Activated CD4-positive, alpha-beta T cell treated with anti-CD3 and anti-CD28 coated beads, Interleukin-10, Interleukin-2, amounts not matched to agents 100 ng/mL and 50 ng/mL, durations not matched to agents 16 hours and 8 hours (primary cell): ENCODE data around the gene UGT1A3.

ENCODE experiments used
- DNase-seq: peaks from one replicate; pipeline ENCODE4 v3.0.0-alpha.2; 2020

Gene UGT1A3

DNA sequence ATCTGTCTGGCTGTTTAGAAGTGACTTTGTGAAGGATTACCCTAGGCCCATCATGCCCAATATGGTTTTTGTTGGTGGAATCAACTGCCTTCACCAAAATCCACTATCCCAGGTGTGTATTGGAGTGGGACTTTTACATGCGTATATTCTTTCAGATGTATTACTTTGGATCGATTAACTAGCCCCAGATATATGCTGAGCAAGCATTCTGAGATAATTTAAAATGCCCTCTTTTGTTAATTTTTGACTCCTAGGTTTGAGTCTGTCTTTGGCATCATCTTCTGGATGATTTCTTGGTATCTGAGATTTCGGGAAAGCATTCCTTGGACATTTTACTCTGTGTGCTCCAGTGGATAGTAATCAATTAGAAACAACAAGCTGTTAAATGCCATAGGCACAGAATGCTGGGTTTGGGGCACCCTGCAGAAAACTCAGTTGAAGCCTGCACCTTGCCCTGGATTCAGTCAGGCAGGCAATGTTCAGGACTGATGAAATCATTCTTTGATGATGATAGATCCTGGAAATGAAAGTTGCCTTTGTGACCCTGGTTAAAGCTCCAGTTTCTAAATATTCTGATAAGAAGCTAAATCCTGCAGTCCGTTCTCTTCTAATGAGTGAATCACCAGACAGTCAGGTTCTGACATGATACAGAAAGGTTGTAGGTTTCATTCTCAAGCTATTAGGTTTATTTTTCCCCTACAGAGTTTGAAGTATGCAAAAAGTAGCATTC, 32.4 kb downstream of the UGT1A3 start:
- no peak for DNase-seq

DNA sequence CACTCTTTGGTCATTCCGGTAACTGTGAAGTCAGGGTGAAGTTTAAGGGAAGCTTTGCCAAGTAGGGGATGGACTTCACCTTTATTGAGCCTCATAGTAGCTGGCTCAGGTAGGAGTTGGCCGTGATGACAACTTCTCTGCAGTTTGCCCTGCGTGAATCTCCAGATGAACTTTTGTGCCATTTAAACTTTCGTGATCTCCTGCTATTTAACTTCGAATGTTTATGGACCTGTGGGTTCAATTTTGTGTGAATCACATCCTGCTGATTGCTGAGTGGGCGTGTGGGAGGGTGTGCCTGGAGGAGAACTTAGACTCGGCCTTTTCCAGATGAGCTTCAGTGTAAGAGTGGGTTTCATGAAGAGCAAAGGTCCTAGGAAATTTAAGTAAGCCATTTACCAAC, 35.4 kb downstream of the UGT1A3 start:
- DNase-seq, result no peak

DNA sequence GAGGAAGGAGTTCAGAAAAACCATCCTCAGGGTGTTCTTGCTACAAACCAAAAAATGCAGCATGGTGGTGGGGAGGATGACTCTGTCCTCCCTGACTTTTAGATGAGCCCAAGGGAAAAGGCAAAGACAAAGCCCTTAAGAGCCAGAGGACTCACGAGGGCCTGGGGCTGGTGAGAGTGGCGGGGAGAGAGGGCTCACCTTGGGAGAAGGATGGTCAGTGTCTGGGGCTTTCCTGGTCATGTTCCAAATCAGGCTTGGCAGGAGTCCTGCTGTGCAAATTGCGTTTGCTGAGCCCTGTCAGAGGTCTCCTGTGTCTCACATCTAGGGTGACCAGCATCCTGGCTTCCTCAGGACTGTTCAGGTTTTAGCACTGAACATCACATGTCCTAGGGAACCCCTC, 35.9 kb downstream of the UGT1A3 start:
- DNase-seq, result no peak

DNA sequence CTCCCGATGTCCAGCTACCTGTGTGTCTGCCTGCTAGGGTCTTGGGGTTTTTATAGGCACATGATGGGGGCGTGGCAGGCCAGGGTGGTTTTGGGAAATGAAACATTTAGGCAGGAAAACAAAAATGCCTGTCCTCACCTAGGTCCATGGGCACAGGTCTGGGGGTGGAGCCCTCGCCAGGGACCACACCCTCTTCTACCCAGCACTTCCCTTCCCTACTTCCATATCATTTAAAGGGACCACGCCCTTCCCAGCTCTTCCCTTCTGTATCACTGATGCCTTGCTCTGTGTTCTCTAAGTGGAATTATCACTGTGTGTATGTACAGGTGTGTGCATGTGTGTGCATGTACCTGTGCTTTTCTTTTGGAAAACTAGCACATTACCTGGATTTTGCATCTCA, 37.6 kb downstream of the UGT1A3 start:
- no peak for DNase-seq

DNA sequence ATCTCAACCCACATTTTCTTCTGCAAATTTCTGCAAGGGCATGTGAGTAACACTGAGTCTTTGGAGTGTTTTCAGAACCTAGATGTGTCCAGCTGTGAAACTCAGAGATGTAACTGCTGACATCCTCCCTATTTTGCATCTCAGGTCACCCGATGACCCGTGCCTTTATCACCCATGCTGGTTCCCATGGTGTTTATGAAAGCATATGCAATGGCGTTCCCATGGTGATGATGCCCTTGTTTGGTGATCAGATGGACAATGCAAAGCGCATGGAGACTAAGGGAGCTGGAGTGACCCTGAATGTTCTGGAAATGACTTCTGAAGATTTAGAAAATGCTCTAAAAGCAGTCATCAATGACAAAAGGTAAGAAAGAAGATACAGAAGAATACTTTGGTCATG, 39.2 kb downstream of the UGT1A3 start:
- DNase-seq, result no peak

DNA sequence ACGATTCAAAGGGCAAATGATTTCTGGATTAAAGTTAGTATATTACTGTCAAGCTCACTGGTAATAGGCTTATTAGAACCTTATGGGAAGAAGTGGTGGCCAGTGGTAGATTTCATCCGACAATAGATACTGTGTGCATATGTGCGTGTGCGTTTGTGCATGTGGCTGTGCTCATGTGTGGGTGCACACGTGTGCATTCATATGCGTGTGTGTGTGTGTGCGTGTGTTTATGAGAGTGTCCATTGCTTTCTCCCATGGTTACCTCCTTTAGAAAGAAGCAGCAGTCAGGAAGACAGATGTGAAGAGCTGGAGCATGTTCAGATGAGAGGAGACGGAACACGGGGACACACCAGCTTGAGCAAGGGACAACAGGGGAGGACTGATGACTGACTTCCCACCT, 40.4 kb downstream of the UGT1A3 start:
- no peak for DNase-seq

DNA sequence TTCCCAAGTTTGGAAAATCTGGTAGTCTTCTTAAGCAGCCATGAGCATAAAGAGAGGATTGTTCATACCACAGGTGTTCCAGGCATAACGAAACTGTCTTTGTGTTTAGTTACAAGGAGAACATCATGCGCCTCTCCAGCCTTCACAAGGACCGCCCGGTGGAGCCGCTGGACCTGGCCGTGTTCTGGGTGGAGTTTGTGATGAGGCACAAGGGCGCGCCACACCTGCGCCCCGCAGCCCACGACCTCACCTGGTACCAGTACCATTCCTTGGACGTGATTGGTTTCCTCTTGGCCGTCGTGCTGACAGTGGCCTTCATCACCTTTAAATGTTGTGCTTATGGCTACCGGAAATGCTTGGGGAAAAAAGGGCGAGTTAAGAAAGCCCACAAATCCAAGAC, 43.3 kb downstream of the UGT1A3 start:
- no peak for DNase-seq

DNA sequence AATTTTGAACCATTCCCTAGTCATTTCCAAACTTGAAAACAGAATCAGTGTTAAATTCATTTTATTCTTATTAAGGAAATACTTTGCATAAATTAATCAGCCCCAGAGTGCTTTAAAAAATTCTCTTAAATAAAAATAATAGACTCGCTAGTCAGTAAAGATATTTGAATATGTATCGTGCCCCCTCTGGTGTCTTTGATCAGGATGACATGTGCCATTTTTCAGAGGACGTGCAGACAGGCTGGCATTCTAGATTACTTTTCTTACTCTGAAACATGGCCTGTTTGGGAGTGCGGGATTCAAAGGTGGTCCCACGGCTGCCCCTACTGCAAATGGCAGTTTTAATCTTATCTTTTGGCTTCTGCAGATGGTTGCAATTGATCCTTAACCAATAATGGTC, 43.7 kb downstream of the UGT1A3 start:
- no peak for DNase-seq

DNA sequence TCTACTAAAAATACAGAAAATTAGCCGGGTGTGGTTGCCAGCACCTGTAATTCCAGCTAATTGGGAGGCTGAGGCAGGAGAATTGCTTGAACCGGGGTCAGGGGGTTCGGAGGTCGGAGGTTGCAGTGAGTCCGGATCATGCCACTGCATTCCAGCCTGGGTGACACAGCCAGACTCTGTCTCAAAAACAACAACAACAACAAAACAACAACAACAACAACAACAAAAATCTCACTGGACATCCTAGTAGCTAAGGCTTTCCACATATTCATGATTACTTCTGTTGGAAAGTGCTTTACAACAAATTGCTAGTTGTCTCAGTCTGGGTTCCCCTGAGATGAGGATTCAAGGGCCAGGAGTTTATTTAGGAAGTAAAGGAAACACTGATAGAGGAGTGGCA, 45.0 kb downstream of the UGT1A3 start:
- DNase-seq, result no peak

DNA sequence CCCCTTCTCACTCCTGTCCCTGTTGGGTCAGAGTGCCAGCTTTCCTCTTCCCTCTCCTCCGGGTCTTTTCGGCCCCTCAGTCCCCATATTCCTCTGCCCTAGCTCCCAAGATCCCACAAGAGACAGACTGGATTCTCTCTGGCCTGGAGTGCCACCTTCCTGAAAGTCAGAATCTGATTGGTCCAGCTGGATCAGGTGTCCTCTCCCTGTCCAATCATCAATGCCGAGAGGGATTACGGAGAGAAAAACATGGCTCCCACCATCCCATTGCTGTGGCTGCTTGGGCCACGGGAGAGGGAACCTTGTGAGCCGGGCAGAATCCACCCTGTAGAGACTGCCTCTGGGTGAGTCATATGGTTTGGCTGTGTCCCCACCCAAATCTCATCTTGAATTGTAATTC, 46.6 kb downstream of the UGT1A3 start:
- DNase-seq, result no peak

DNA sequence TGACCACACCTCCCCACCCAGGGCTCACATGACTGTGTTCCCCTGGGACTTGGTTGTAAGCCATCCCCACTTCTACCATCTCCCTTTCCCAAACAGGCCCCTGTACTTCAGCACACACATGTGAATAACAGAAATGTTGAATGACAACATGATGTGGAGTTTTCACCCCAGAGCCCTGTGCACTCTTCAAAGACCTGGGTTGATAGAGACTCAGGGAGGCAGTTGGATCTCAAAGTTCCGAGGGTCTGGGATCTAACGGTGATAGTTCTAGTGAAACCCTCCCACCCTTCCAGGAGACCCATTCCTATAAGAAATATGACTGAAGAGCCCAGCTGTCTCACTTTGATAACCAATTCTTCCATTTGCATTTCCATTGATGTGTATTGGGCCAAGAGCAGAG, 49.2 kb downstream of the UGT1A3 start, which contains the start of gene MROH2A:
MROH2A (plus strand) TSS at position 301 of the 400 bp plus-strand sequence. CDS start 1,029 bp downstream, outside the sequence.
- DNase-seq, result no peak

DNA sequence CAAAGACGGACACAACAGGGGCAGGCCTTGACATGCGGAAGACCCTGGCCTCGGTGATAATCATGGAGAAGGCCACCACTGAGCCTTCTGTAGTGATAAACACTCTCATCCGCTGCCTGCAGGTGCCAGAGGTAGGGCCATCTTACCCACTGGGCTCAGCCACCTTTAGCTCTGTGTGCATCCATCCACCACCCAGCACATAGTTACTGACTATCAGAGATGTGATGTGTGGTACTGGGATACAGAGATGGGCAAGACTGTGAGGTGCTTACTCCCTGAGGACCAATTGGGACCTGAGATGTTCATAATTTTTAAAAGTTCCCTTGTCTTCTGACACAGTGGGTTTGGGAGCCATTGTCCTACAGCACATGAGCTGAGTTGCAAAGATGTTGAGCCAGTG, 50.9 kb downstream of the UGT1A3 start:
- DNase-seq, result no peak

DNA sequence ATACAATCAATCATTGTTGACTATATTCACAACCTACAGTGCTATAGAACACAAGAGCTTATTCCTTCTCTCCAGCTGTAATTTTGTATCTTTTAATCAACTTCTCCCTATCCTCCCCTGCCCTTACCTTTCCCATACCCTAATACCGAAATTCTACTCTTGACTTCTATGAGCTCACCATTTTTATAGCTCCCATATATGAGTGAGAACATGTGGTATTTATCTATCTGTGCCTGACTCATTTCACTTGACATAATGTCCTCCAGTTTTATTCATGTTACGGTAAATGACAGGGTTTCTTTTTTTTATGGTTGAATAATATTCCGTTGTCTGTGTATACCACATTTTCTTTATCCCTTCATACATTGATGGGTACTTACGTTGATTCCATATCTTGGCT, 51.9 kb downstream of the UGT1A3 start:
- no peak for DNase-seq

DNA sequence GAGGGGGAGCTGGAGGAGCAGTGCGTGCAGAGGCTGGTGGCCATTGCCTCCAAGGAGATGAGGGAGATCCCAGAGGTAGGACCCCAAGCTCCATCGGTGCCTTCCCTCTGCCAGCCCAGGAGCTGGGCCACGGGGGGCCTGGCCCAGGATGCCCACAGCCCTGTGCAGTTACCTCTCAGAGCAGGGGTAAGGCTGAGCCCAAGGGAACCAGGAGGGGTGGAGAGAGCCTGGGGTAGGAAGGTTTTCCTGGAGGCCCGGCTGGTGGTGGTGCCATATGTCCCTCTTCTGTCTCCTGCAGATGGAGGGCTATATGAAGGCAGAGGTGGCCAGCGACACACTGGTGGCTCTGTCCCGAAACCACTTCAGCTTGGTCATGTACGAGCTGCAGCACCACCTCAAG, 60.7 kb downstream of the UGT1A3 start:
- DNase-seq, result no peak

DNA sequence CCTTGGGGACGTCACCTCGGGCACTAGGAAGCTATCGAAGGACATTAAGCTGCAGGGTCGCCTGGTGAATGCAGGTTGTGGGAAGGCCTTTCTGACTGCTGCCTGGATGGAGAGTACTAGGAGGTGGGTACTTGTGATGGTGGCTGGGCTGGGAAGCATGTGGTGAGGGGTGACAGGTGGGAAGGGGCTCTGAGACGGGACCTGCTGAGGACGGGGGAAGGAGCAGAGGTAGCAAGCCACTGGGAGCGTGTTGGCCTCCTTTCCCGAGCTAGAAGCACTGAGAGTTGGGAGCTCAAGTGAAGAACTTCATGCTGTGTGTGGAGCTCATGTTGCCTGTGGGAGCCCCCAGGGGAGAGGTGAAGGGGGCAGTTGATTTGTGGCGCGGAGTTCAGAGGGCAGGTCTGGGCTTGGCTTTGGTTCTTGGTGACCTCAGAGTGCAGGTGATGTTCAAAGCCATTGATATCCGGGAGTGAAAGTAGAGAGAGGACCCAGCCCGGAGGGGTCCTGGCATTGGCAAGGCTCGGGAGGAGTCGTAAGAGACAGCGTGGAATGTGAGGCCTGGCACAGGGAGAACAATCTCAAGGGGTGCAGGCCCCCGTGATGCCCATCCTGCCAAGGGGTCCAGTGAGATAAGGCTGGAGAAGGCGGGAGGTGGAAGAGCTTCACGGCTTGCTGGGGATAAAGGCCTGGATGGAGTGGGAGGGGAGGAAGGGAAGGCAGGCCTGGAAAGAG, 62.5 kb downstream of the UGT1A3 start:
- DNase-seq, result no peak

DNA sequence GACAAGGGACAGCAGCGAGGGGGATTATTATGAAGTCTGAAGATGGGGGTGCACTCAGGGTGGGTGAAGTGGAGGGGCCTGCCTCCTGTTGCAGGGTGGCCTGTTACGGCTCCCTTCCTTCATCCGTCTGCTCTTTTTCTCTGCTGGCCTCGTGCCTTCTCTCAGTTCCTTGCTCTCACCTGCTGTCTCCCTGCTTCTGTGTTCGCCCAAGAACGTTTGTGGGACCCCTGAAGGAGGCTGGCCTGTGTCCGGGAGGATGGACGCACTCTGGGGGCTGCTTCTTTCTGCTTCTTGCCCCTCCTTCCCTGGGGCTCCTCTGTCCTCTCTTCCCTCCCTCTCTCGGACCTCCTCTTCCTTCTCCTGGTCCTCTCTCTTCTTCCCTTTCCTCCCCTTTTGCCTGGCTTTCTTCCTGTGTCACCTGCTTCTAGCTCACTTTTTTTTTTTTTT, 63.1 kb downstream of the UGT1A3 start:
- DNase-seq, result no peak

DNA sequence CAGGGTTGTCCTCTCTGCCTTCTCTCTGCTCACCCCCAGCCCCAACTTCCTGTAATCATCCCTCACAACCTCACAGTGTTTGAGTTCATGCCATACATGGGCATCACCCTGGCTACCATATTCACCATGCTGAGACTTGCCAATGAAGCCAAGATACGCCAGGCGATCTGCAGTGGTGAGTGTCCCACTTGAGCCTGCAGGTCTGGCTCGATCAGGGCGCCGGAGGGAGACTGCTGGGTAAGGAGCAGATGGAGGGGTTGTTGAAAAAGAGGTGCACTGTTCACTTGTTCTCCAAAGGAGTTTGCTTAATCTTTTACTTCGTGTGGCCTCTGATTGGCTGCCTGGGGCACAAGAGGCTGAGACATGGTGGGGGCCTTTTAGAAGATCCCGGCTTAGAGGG, 63.9 kb downstream of the UGT1A3 start:
- DNase-seq, result no peak

DNA sequence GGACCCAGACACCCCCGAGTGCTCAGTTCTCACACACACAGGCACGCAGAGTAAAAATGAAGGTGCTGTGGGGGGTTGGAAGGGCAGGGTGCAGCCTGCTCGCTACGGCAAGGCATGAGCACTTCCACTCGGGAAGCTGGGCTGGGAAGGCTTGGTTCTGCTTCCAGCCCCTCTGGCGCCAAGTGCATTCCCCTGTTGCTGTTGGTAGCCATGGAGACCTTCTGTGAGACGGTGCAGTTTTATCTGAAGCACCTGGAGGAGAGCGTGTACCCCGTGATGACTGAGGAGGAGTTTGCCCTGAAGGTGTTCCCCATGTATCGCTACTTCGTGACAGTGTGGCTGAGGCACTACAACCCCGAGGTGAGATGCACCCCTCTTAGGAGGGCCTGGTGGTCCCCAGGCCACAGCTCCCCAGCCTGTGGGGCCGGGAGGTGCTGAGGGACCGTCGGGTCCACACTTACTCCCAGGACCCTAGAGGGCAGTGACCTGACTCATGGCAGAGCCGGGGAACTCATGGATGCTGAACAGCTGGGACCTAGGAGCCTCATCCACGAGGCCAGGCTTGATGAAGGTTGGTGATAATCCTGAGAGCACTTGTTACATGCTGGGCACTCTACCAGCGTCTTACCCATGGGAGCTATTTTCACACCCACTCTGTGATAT, 64.8 kb downstream of the UGT1A3 start:
- DNase-seq, result no peak

DNA sequence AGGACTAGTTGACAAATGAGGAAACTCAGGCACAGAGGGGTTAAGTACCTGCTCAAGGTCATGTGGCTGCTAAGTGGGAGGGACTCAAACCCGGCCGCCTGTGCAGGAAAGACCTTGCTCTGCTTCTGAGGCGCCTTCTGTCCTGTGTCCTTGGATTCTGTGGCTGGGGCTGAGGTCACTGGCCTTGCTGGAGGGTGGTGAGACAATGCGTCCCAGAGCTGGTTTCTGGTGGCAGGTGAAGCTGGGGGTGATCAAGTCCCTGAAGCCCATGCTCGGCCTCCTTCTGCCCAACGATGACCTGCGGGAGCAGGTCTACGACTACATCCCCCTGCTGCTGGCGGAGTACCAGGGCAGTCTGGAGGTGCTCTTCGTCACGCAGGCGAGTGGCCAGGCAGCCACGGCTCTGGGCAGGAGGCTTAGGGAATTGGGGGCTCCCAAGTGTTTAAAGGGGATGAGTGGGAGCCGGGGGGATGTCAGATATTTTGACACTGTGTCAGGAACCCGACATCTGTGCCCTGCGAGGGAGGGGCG, 65.4 kb downstream of the UGT1A3 start:
- DNase-seq, result no peak

DNA sequence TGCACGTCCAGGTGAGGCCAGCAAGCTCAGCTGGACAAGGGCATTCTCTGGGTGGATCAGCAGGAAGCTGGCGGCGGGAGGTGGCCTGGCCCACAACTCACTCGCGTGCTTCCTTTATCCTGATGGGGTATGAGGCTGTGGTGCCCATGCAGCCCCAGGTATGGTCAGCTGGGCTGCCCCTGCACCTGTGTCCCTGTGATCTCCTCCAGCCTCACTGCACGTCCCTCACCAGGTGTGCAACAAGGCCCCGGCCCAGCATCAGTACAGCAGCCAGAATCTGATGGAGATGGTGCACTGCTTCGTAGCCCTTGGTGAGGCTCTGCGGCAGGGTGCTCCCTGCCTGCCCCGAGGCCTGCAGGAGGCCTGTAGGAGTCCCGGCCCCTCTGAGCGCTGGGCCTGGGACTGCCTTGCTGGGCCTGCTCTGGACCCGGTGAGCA, 66.9 kb downstream of the UGT1A3 start:
- DNase-seq, result no peak

DNA sequence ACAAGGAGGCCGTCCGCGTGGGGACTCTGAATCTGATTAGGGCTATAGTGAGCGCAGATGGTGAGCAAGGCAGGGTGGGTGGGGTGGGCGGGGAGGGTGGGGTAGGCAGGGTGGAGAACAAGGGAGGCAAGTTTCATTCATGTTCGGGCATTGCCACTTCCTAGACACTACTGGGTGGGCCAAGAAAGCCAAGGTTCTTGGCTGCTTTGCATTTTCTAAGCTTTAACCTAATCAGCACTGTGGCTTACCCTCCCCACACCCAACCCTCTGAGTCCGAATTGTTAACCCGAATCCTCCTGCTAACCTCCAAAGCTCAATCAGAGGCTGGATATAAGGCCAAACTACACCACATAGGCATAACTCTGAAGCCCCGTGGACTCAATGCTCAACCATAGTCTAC, 67.4 kb downstream of the UGT1A3 start:
- no peak for DNase-seq

DNA sequence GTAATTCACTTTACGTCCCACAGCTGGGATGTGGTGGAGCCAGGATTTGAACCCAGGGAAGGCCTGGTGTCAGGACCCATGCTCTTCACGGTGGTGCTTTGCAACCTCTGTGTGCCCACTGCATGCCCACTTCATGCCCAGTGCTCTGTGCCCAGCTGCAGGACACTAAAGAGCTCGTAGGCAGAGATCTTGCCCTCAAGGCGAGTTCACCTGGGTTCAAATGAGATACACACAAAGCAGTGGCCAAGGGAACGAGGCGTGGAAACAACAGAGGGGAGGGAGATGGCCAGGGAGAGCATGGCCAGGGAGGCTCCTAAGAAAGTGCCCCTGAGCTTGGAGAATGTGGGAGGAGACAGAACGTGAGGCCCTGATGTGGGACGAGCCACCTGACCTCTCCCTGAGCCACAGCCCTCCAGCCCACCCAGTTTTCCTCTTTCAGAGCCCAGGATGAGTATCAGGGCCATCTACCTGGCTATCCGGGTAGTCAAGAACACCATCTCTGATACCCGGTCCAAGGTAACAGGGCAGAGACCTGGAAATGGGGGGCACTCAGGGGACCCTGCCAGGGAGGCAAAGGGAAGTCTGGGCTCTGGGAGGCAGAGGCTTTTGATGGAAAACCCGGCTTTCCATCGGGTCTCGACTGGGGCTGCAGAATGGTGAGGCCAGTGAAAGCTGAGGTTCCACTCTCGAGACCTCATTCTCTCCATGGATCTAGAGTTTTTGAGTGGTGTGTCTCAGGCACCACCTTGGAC, 69.7 kb downstream of the UGT1A3 start:
- DNase-seq, result no peak

DNA sequence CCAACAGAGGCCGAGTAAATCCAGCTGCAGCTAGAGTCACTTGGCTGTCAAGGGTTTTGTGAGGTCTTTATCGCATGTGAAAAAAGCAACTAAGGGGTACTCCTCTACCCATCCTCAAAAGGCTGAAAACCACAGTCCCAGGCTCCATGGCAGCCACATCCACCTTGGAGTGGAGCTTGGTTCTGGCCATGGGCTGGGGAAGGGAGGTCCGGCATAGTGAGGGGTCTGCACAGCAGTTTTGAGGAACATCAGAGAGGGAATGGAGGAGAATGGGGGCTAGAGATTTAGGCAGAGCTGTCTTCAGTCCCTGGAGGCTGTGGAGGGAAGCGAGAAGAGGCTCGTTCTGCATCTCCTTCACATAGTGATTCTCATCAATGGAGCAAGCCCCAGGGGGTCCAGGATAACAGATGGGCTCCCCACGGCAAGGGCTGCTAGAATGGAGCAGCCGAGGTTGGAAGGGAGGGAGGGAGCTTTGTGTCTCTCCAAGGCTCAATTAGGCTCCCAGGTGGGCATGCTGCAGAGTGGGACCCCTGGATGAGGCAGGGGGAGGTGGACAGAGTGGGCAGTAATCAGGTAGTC, 70.3 kb downstream of the UGT1A3 start:
- no peak for DNase-seq
